Measurements from ENCODE around the gene C10orf143.
A peak's percentile ranks its signal among the peaks of the same experiment; 100 is the strongest.

Gene C10orf143

GRCh38 chr10:130027716-130028464, 82.7 kb downstream of the C10orf143 start:
- DNase-seq: peak; percentile 42

GRCh38 chr10:130026670-130027456, 83.8 kb downstream of the C10orf143 start:
- peak; percentile 32 for DNase-seq

- peak; percentile 35 for DNase-seq
Observed at GRCh38 chr10:130025811-130026485, 84.7 kb downstream of the C10orf143 start.

- DNase-seq: peak; percentile 2
Observed at GRCh38 chr10:130025326-130025725, 85.3 kb downstream of the C10orf143 start.

- DNase-seq: peak; percentile 44
Observed at GRCh38 chr10:130024779-130025325, 85.8 kb downstream of the C10orf143 start.

- peak; percentile 34 for DNase-seq
Observed at GRCh38 chr10:130024326-130024725, 86.3 kb downstream of the C10orf143 start.

GRCh38 chr10:130023454-130024230, 87.0 kb downstream of the C10orf143 start:
- DNase-seq: peak; percentile 40

GRCh38 chr10:130022511-130023299, 87.9 kb downstream of the C10orf143 start:
- peak; percentile 49 for DNase-seq

GRCh38 chr10:130022086-130022485, 88.5 kb downstream of the C10orf143 start:
- peak; percentile 43 for DNase-seq

- DNase-seq: peak; percentile 50
Observed at GRCh38 chr10:130021383-130021950, 89.2 kb downstream of the C10orf143 start.

GRCh38 chr10:130020651-130021382, 89.8 kb downstream of the C10orf143 start:
- no peak for DNase-seq

- peak; percentile 5 for DNase-seq
Observed at GRCh38 chr10:130018730-130019185, 91.9 kb downstream of the C10orf143 start.

- peak; percentile 55 for DNase-seq
Observed at GRCh38 chr10:130018265-130018664, 92.4 kb downstream of the C10orf143 start.

- peak; percentile 17 for DNase-seq
Observed at GRCh38 chr10:130017631-130018022, 93.0 kb downstream of the C10orf143 start.

GRCh38 chr10:130016993-130017630, 93.5 kb downstream of the C10orf143 start:
- peak; percentile 3 for DNase-seq

- DNase-seq: no peak
Observed at GRCh38 chr10:130016095-130016494, 94.5 kb downstream of the C10orf143 start.

GRCh38 chr10:130015075-130015695, 95.4 kb downstream of the C10orf143 start:
- no peak for DNase-seq

GRCh38 chr10:130014263-130015074, 96.2 kb downstream of the C10orf143 start:
- DNase-seq: peak; percentile 66

All from right forelimb (tissue), 1 donor.